ENCODE measurements around the gene TRANK1. TPM values are rescaled to one million over a fixed set of nuclear protein-coding genes. Genes with fewer than 3 reads are reported as not detected.

The TRANK1 gene
- total RNA-seq, 2 experiments from 2014 or later: 39.2 to 44.8 TPM

DNA sequence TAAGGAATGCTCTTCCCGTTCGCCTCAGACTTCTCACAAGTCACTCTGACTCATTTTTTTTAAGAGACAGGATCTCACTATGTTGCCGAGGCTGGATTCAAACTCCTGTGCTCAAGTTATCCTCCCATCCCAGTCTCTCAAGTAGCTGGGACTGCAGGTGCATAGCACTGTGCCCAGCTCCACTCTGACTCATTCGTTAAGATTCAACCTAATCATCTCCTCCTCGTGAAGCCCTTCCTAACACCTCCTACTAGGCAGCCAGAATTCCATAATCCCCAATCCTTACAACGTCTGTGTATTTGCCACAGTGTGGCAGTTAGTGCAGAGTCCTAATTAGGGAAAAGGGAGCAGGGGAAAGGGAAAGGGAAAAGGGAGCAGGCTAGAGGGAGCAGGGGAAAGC lies 154.1 kb downstream of the TRANK1 start:
- ATAC-seq (ENCODE audit: poor library complexity) (no peak), DNase-seq (no peak)
- Histone ChIP-seq H3K9me3 (ENCODE audit: control insufficient read depth in 1 of 2, insufficient read depth in 1 of 2, low read length in 2 of 2) (no peaks in the 10 kb centered on the region), H3K4me3 (ENCODE audit: low read length) (no peak overlapping the region), H3K27ac (ENCODE audit: low read depth in 1 of 2, low read length in 2 of 2) (no peak overlapping the region), H3K4me1 (ENCODE audit: insufficient read depth, low read length) (no peaks in the 10 kb centered on the region), H3K27me3 (ENCODE audit: control insufficient read depth in 1 of 2, insufficient read depth in 2 of 2, low read length in 2 of 2) (peaks cover 0 to 6% of the 10 kb centered on the region in 2 experiments), H3K36me3 (ENCODE audit: insufficient read depth, low read length) (no peaks in the 10 kb centered on the region)
- H3K27me3 Mint-ChIP-seq: no peaks in the 10 kb centered on the region
- no peak overlapping the region for H3K4me3 Mint-ChIP-seq
- no peaks in the 10 kb centered on the region for H3K36me3 Mint-ChIP-seq (ENCODE audit: low read depth)
- H3K27ac Mint-ChIP-seq: no peak overlapping the region
- ChIA-PET POLR2A (no interaction called here), CTCF (no interaction called here)
- H3K9me3 Mint-ChIP-seq: no peaks in the 10 kb centered on the region
- TF ChIP-seq, protein P1, sequence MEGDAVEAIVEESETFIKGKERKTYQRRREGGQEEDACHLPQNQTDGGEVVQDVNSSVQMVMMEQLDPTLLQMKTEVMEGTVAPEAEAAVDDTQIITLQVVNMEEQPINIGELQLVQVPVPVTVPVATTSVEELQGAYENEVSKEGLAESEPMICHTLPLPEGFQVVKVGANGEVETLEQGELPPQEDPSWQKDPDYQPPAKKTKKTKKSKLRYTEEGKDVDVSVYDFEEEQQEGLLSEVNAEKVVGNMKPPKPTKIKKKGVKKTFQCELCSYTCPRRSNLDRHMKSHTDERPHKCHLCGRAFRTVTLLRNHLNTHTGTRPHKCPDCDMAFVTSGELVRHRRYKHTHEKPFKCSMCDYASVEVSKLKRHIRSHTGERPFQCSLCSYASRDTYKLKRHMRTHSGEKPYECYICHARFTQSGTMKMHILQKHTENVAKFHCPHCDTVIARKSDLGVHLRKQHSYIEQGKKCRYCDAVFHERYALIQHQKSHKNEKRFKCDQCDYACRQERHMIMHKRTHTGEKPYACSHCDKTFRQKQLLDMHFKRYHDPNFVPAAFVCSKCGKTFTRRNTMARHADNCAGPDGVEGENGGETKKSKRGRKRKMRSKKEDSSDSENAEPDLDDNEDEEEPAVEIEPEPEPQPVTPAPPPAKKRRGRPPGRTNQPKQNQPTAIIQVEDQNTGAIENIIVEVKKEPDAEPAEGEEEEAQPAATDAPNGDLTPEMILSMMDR (IDR thresholded peaks at IDR 0.05): no peak
- intact Hi-C loops (cut with DNase I, micrococcal nuclease): no loop called here
- H3K4me1 Mint-ChIP-seq (ENCODE audit: low read depth): no peaks in the 10 kb centered on the region

DNA sequence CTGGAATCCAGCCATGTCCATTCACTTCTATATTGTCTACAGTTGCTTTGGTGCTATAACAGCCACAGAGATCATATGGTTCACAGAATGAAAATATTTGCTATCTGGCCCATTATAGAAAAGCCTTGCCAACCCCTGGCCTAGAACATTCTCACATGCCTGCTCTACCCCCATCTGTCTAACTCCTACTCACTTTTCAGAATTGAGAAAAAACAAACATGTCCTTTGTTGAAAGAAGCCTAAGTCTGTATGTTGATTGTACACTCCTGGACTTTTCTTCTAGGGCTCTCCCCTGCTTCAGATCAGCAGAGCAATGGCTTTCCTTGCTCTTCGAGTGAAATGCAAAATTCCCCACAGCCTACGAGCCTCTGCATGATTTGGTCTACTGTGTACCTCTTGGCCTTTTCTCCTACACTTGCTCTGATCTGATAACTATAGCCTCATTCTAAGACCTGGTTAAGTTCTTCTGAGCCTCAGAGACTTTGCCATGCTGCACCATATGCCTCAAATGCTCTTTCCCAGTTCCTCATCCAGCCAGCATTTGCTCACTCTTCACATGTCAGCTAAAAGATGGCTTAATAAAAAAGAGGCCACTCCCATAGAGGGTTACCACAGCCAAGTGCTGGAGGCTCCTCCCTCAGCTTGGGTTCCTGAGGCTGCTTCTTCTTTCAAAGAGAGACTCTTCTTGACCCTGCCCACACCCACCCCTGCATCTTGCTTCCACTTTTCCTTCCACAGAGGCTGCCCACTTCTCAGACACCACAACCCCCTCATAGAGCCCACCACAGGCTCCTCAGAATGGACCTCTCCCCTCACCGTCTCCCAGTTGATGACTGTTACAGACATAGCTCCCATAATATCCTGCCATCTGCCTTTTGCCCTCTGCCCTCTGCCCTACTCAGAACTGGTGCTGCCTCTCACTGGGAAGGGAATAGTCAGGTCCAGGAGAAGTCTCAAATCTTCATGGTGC lies 157.6 kb downstream of the TRANK1 start:
- intact Hi-C loops (cut with DNase I, micrococcal nuclease): no loop called here
- CTCF ChIA-PET: no interaction called here
- ATAC-seq (ENCODE audit: poor library complexity) (no peak), DNase-seq (peak in 3 of 14 experiments; percentile 16 to 37 (median 16))
- Mint-ChIP-seq H3K9me3 (no peaks in the 10 kb centered on the region), H3K27ac (no peak overlapping the region), H3K4me3 (no peak overlapping the region), H3K27me3 (no peaks in the 10 kb centered on the region), H3K4me1 (ENCODE audit: low read depth) (no peaks in the 10 kb centered on the region), H3K36me3 (ENCODE audit: low read depth) (no peaks in the 10 kb centered on the region)
- Histone ChIP-seq H3K9me3 (ENCODE audit: control insufficient read depth in 1 of 2, insufficient read depth in 1 of 2, low read length in 2 of 2) (no peaks in the 10 kb centered on the region), H3K4me1 (ENCODE audit: insufficient read depth, low read length) (no peaks in the 10 kb centered on the region), H3K27ac (ENCODE audit: low read depth in 1 of 2, low read length in 2 of 2) (no peak overlapping the region), H3K36me3 (ENCODE audit: insufficient read depth, low read length) (no peaks in the 10 kb centered on the region), H3K27me3 (ENCODE audit: control insufficient read depth in 1 of 2, insufficient read depth in 2 of 2, low read length in 2 of 2) (peaks cover 0 to 6% of the 10 kb centered on the region in 2 experiments), H3K4me3 (ENCODE audit: low read length) (no peak overlapping the region)
- TF ChIP-seq, protein P1 (IDR thresholded peaks at IDR 0.05): no peak
- POLR2A ChIA-PET: no interaction called here

GRCh38 chr3:36784138-36784635 lies 160.7 kb downstream of the TRANK1 start:
- no peak overlapping the region for H3K4me3 ChIP-seq (ENCODE audit: low read length)
- intact Hi-C loops (cut with DNase I, micrococcal nuclease): no loop called here
- H3K9me3 ChIP-seq (ENCODE audit: control insufficient read depth in 1 of 2, insufficient read depth in 1 of 2, low read length in 2 of 2): peaks cover 0 to 5% of the 10 kb centered on the region in 2 experiments
- no peaks in the 10 kb centered on the region for H3K27me3 ChIP-seq (ENCODE audit: control insufficient read depth in 1 of 2, insufficient read depth in 2 of 2, low read length in 2 of 2)
- Mint-ChIP-seq H3K27me3 (no peaks in the 10 kb centered on the region), H3K4me1 (ENCODE audit: low read depth) (no peaks in the 10 kb centered on the region), H3K9me3 (no peaks in the 10 kb centered on the region), H3K27ac (no peak overlapping the region), H3K4me3 (no peak overlapping the region), H3K36me3 (ENCODE audit: low read depth) (no peaks in the 10 kb centered on the region)
- TF ChIP-seq, protein P1 (IDR thresholded peaks at IDR 0.05): no peak
- no peak overlapping the region for H3K27ac ChIP-seq (ENCODE audit: low read depth in 1 of 2, low read length in 2 of 2)
- no peak for DNase-seq
- no peaks in the 10 kb centered on the region for H3K36me3 ChIP-seq (ENCODE audit: insufficient read depth, low read length)
- ATAC-seq (ENCODE audit: poor library complexity): no peak
- ChIA-PET CTCF (interaction anchor here (1.5 kb wide), 1 partner anchor 12 kb away, joined by 3 read pairs; no protein-coding TSS in a partner anchor), POLR2A (no interaction called here)
- H3K4me1 ChIP-seq (ENCODE audit: insufficient read depth, low read length): no peaks in the 10 kb centered on the region
